Measurements from ENCODE around the gene GPATCH8. TPM values are rescaled to one million over a fixed set of nuclear protein-coding genes. Genes with fewer than 3 reads are reported as not detected.

GPATCH8 gene
- polyA plus RNA-seq, 1 of the 3 experiments (the other 2 are of a cell fraction) = 12.7 TPM

- Histone ChIP-seq H3K27ac (ENCODE audit: low read depth in 2 of 2, low read length in 1 of 2) (no peak overlapping the region), H2AFZ (ENCODE audit: low read depth) (no peak overlapping the region), H3F3A (replicated peaks; ENCODE audit: insufficient read depth) (peaks cover 5% of the 10 kb centered on the region), H3K9me2 (no peaks in the 10 kb centered on the region), H3K27me3 (ENCODE audit: insufficient read depth) (no peaks in the 10 kb centered on the region), H3K36me3 (replicated peaks in 1 of 2; ENCODE audit: control insufficient read depth in 1 of 2, insufficient read depth in 2 of 2, low read length in 1 of 2) (no peaks in the 10 kb centered on the region), H3K4me1 (ENCODE audit: control insufficient read depth in 1 of 2, insufficient read depth in 2 of 2, low read depth in 1 of 2, low read length in 1 of 2) (peaks cover 0 to 6% of the 10 kb centered on the region in 2 experiments; a peak in 1 of 4 replicates), H4K20me1 (ENCODE audit: insufficient read depth) (no peaks in the 10 kb centered on the region), H3K9ac (no peak overlapping the region), H3K4me2 (no peak overlapping the region), H3K4me3 (ENCODE audit: low read depth in 2 of 2, low read length in 1 of 2) (no peak overlapping the region), H3K79me2 (ENCODE audit: insufficient read depth) (no peaks in the 10 kb centered on the region), H3K9me3 (no peaks in the 10 kb centered on the region)
- ChIA-PET POLR2A (no interaction called here), CTCF (interaction anchor here (1.0 to 3.6 kb wide), 3 partner anchors 8 to 106 kb away, joined by 4 to 56 read pairs (median 18); no protein-coding TSS in a partner anchor)
- 62% methylated on average over 7 of the region's 7 CpGs for WGBS (ENCODE audit: low lambda C conversion rate)
- TF ChIP-seq TAF1 (IDR thresholded peaks at IDR 0.05; ENCODE audit: borderline replicate concordance, low read depth, low read length) (no peak), REST (IDR thresholded peaks at IDR 0.05; ENCODE audit: low read depth, low read length) (no peak), EZH2phosphoT487 (IDR thresholded peaks at IDR 0.05; ENCODE audit: borderline replicate concordance, low read depth) (no peak), EP300 (IDR thresholded peaks at IDR 0.05; ENCODE audit: borderline replicate concordance in 1 of 2, low read depth in 1 of 2, low read length in 1 of 2) (no peak), TEAD4 (IDR thresholded peaks at IDR 0.05; ENCODE audit: borderline replicate concordance, insufficient read depth) (no peak), CTCF (IDR thresholded peaks at IDR 0.05) (no peak), TCF12 (IDR thresholded peaks at IDR 0.05) (no peak), FOXM1 (IDR thresholded peaks at IDR 0.05; ENCODE audit: low read depth) (no peak), MXI1 (IDR thresholded peaks at IDR 0.05; ENCODE audit: low read depth, low read length) (no peak), MEF2A (IDR thresholded peaks at IDR 0.05; ENCODE audit: borderline replicate concordance, low read depth) (no peak), PBX3 (IDR thresholded peaks at IDR 0.05) (no peak), JUND (IDR thresholded peaks at IDR 0.05) (no peak), RXRA (IDR thresholded peaks at IDR 0.05; ENCODE audit: borderline replicate concordance, low read depth) (no peak), SMC3 (IDR thresholded peaks at IDR 0.05; ENCODE audit: low read depth, low read length) (no peak)
- TF ChIP-seq, protein P1, sequence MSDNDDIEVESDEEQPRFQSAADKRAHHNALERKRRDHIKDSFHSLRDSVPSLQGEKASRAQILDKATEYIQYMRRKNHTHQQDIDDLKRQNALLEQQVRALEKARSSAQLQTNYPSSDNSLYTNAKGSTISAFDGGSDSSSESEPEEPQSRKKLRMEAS (IDR thresholded peaks at IDR 0.05; ENCODE audit: low read depth) = no peak
- no peak for DNase-seq
Measured at GRCh38 chr17:44530896-44531418, 27.8 kb upstream of the GPATCH8 start.
